ENCODE data around the gene NTNG2.

NTNG2 gene

DNA sequence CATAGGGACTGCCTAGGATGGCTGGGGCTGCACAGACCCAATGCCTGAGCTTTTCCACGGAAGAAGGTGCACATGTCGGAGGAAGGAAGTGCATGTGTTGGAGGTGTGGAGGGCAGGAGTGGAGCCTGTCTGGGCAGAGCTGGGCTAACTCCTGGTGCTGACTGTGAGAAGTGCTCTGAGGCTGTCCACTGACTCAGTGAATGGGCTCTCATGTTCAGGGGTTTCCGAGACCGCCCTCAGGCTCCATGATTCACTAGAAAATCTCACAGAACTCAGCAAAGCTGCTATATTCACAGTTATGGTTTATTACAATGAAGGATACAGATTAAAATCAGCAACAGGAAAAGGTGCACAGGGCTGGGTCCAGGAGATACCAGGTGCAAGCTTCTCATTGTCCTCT lies 37.2 kb downstream of the NTNG2 start:
- Histone ChIP-seq H3K4me1 (ENCODE audit: control insufficient read depth in 1 of 2, insufficient read depth in 2 of 2, low read length in 2 of 2) (no peaks in the 10 kb centered on the region), H3K36me3 (ENCODE audit: control insufficient read depth in 1 of 2, insufficient read depth in 2 of 2, low read length in 2 of 2) (no peaks in the 10 kb centered on the region), H3K27ac (ENCODE audit: low read depth, low read length) (no peak overlapping the region), H3K9me3 (ENCODE audit: control insufficient read depth in 1 of 2, low read length in 2 of 2) (no peaks in the 10 kb centered on the region), H3K4me3 (ENCODE audit: low read depth in 1 of 2, low read length in 2 of 2) (no peak overlapping the region), H3K9ac (ENCODE audit: low read depth in 1 of 2, low read length in 2 of 2) (no peak overlapping the region), H3K27me3 (ENCODE audit: control insufficient read depth in 1 of 2, insufficient read depth in 2 of 2, low read length in 2 of 2) (peaks cover 4 to 5% of the 10 kb centered on the region in 2 donors)

DNA sequence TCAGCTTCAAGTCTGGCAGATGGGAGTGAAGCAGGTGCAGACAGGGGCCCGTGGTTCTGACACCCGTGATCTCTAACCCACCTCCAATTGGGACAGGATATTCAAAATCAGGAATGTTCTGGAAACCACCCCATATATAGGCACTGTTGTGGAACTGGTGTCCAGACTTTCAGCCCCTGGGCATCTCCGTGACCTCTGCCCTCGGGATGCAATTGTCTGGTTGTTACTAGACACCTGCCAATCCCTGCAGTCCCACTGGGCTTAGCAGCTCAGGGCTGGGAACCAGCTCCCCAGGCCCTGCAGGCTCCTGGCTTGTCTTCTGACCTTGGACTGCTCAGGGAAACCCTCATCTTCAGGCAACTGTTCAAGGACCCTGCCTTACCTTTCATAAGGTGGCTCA lies 38.8 kb downstream of the NTNG2 start:
- Histone ChIP-seq H3K9ac (ENCODE audit: low read depth in 1 of 2, low read length in 2 of 2) (no peak overlapping the region), H3K4me1 (ENCODE audit: control insufficient read depth in 1 of 2, insufficient read depth in 2 of 2, low read length in 2 of 2) (no peaks in the 10 kb centered on the region), H3K9me3 (ENCODE audit: control insufficient read depth in 1 of 2, low read length in 2 of 2) (no peaks in the 10 kb centered on the region), H3K36me3 (ENCODE audit: control insufficient read depth in 1 of 2, insufficient read depth in 2 of 2, low read length in 2 of 2) (no peaks in the 10 kb centered on the region), H3K27me3 (ENCODE audit: control insufficient read depth in 1 of 2, insufficient read depth in 2 of 2, low read length in 2 of 2) (peaks cover 4 to 5% of the 10 kb centered on the region in 2 donors), H3K27ac (ENCODE audit: low read depth, low read length) (no peak overlapping the region), H3K4me3 (ENCODE audit: low read depth in 1 of 2, low read length in 2 of 2) (no peak overlapping the region)

DNA sequence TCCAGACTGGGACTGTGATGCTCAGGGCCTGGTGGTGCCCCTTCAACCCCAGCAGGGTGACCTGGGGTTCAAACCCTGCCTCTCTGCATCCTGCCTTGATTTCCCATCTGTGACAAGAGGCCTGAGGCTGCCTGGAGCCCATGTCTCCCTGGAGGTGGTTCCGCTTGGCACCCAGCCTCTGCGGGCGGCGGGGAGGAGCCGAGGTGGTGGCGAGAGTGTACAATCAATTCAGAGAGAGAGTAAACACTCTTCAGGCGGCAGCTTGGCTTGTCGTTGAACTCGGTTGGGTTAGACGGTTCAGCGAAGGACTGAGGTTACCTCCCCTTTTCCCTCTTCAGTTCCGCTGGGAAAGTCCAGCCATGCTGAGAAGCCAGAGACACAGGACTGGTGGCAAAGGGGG lies 39.3 kb downstream of the NTNG2 start:
- Histone ChIP-seq H3K36me3 (ENCODE audit: control insufficient read depth in 1 of 2, insufficient read depth in 2 of 2, low read length in 2 of 2) (no peaks in the 10 kb centered on the region), H3K27ac (ENCODE audit: low read depth, low read length) (no peak overlapping the region), H3K4me1 (ENCODE audit: control insufficient read depth in 1 of 2, insufficient read depth in 2 of 2, low read length in 2 of 2) (no peaks in the 10 kb centered on the region), H3K4me3 (ENCODE audit: low read depth in 1 of 2, low read length in 2 of 2) (no peak overlapping the region), H3K9ac (ENCODE audit: low read depth in 1 of 2, low read length in 2 of 2) (no peak overlapping the region), H3K9me3 (ENCODE audit: control insufficient read depth in 1 of 2, low read length in 2 of 2) (no peaks in the 10 kb centered on the region), H3K27me3 (ENCODE audit: control insufficient read depth in 1 of 2, insufficient read depth in 2 of 2, low read length in 2 of 2) (peaks cover 4 to 5% of the 10 kb centered on the region in 2 donors)

DNA sequence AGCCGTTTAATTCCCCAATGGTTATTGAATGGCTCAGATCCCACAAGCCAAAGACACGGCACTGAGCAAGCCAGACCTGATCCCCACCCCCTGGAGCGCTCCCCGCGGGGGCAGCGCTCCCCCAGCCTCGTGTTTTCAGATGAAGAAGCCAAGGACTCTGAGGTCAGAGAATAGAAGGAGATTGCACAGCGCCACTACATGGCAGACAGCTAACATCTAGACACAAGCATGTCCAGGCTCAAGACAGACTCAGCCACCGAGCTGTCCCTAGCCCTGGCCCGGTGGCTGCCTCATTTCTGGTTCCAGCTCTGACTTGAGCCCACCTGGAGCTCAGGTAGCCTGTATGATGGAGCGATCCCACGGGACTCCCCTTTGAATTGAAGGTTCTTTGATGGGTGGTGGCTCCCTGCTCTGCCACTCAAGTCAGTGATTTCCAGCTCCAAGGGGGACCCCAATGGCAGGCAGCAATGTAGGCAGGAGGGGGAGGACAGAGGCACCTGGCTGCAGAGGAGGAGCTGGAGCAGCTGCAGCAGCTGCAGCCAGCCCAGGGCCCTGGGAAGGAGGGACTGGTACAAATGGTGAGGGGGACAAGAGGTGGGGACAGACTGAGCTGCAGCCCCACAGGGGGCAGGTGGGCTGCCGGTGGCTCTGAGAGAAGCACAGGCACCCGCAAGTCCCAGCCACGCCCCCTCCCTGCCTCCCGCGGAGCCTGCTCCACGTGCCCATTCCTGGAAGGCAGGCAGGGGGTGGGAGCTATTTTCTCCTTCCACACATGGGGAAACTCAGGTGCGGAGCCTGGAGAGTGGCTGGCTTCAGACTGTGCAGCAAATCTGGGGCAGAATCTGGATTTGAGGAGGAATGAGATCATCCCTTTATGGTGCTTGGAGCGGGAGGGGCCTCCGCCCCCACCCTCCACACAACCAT lies 40.2 kb downstream of the NTNG2 start:
- Histone ChIP-seq H3K27ac (ENCODE audit: low read depth, low read length) (no peak overlapping the region), H3K36me3 (ENCODE audit: control insufficient read depth in 1 of 2, insufficient read depth in 2 of 2, low read length in 2 of 2) (no peaks in the 10 kb centered on the region), H3K9ac (ENCODE audit: low read depth in 1 of 2, low read length in 2 of 2) (no peak overlapping the region), H3K4me3 (ENCODE audit: low read depth in 1 of 2, low read length in 2 of 2) (no peak overlapping the region), H3K9me3 (ENCODE audit: control insufficient read depth in 1 of 2, low read length in 2 of 2) (no peaks in the 10 kb centered on the region), H3K4me1 (ENCODE audit: control insufficient read depth in 1 of 2, insufficient read depth in 2 of 2, low read length in 2 of 2) (no peaks in the 10 kb centered on the region), H3K27me3 (ENCODE audit: control insufficient read depth in 1 of 2, insufficient read depth in 2 of 2, low read length in 2 of 2) (peaks cover 4 to 5% of the 10 kb centered on the region in 2 donors)

DNA sequence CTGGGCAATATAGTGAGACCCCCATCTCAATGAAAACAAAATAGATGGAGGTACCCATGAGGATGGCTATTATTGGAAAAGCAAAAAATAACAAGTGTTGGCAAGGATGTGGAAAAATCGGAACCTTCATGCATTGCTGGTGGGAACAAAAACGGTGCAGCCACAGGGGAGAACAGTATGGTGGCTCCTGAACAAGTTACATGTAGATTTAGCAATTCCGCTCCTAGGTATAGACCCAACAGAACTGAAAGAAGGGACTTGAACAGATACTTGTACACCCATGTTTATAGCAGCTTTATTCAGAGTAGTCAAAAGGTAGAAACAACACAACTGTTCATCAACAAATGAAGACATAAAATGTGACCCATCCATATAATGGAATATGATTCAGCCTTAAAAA lies 43.0 kb downstream of the NTNG2 start:
- H3K27ac ChIP-seq (ENCODE audit: low read depth, low read length), result no peak overlapping the region
- H3K27me3 ChIP-seq (ENCODE audit: control insufficient read depth in 1 of 2, insufficient read depth in 2 of 2, low read length in 2 of 2), result peaks cover 4 to 5% of the 10 kb centered on the region in 2 donors
- no peaks in the 10 kb centered on the region for H3K36me3 ChIP-seq (ENCODE audit: control insufficient read depth in 1 of 2, insufficient read depth in 2 of 2, low read length in 2 of 2)

DNA sequence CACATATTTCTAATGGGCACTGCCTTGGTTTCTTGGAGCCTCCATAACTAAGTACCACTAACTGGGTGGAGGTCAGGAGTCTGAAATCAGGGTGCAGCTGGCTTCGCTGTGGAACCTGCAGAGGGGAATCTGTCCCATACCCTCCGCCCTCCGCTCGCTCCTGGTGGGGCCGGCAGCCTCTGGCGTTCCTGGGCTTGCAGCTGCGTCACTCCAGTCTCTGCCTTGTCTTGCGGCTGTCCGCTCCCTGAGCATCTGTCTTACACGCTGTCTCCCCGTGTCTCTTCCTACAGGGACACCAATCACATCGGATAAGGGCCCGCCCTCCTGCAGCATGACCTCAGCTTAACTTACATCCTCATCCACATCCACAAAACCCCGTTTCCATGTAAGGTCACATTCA lies 45.4 kb downstream of the NTNG2 start:
- Histone ChIP-seq H3K4me1 (ENCODE audit: control insufficient read depth in 1 of 2, insufficient read depth in 2 of 2, low read length in 2 of 2) (no peaks in the 10 kb centered on the region), H3K9ac (ENCODE audit: low read depth in 1 of 2, low read length in 2 of 2) (no peak overlapping the region), H3K27me3 (ENCODE audit: control insufficient read depth in 1 of 2, insufficient read depth in 2 of 2, low read length in 2 of 2) (peaks cover 4 to 5% of the 10 kb centered on the region in 2 donors), H3K9me3 (ENCODE audit: control insufficient read depth in 1 of 2, low read length in 2 of 2) (no peaks in the 10 kb centered on the region), H3K27ac (ENCODE audit: low read depth, low read length) (no peak overlapping the region), H3K4me3 (ENCODE audit: low read depth in 1 of 2, low read length in 2 of 2) (no peak overlapping the region), H3K36me3 (ENCODE audit: control insufficient read depth in 1 of 2, insufficient read depth in 2 of 2, low read length in 2 of 2) (no peaks in the 10 kb centered on the region)

More for the DNA sequence above, 43.0 kb downstream of the NTNG2 start:
- Histone ChIP-seq H3K4me1 (ENCODE audit: control insufficient read depth in 1 of 2, insufficient read depth in 2 of 2, low read length in 2 of 2) (no peaks in the 10 kb centered on the region), H3K4me3 (ENCODE audit: low read depth in 1 of 2, low read length in 2 of 2) (no peak overlapping the region), H3K9me3 (ENCODE audit: control insufficient read depth in 1 of 2, low read length in 2 of 2) (no peaks in the 10 kb centered on the region), H3K9ac (ENCODE audit: low read depth in 1 of 2, low read length in 2 of 2) (no peak overlapping the region)

DNA sequence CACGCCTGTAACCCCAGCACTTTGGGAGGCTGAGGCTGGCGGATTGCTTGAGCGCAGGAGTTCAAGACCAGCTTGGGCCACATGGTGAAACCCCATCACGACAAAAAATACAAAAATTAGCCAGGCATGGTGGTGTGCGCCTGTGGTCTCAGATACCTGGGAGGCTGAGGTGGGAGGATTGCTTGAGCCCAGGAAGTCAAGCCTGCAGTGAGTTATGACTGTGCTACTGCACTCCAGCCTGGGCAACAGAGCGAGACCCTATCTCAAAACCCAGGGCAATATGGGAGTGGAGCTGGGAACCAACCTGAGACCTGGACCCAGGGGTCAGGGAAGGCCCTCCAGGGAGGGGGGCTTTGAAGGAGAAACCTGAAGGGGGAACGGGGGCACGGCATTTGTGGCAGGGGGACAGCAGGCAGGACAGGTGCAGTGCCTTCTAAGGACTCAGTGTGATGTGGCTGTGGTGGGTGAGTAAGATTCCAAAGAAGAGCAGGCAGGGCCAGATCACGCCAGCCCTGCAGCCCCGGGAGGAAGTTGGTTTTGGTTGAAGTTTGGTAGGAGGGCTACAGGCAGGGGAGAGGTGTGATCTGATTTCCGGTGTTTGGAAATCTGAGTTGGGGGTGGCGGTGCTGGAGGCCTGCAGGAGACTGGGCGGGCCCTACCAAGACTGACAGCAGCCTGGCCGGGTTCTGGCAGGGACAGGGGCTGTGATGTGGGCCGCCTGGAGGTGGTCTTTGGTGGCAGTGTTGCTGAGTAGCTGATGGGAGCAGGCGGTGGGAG lies 46.2 kb downstream of the NTNG2 start:
- Histone ChIP-seq H3K27me3 (ENCODE audit: control insufficient read depth in 1 of 2, insufficient read depth in 2 of 2, low read length in 2 of 2) (peaks cover 0 to under 1% of the 10 kb centered on the region in 2 donors), H3K9me3 (ENCODE audit: control insufficient read depth in 1 of 2, low read length in 2 of 2) (no peaks in the 10 kb centered on the region), H3K27ac (ENCODE audit: low read depth, low read length) (no peak overlapping the region), H3K9ac (ENCODE audit: low read depth in 1 of 2, low read length in 2 of 2) (no peak overlapping the region), H3K4me3 (ENCODE audit: low read depth in 1 of 2, low read length in 2 of 2) (no peak overlapping the region), H3K36me3 (ENCODE audit: control insufficient read depth in 1 of 2, insufficient read depth in 2 of 2, low read length in 2 of 2) (no peaks in the 10 kb centered on the region), H3K4me1 (ENCODE audit: control insufficient read depth in 1 of 2, insufficient read depth in 2 of 2, low read length in 2 of 2) (no peaks in the 10 kb centered on the region)

DNA sequence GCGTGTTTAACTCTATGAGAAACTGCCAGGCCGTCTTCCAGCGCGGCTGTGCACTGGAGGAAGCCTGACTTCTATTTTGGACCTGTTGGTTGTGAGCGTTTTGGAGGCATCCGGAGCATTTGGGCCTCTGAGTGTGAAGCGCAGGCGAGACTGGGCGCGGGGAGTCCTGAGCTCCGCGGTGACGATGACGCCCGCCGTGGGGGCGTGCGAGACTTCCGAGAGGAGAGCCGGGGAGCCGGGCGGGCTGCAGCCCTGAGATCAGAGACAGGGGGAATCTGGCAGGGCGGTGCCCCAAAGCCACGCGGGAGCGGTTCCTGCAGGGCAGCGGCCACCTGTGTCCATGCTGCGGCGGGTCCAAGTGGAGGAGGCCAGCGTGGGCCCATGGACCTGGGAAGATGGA lies 47.4 kb downstream of the NTNG2 start:
- Histone ChIP-seq H3K4me3 (ENCODE audit: low read depth in 1 of 2, low read length in 2 of 2) (no peak overlapping the region), H3K9me3 (ENCODE audit: control insufficient read depth in 1 of 2, low read length in 2 of 2) (no peaks in the 10 kb centered on the region), H3K36me3 (ENCODE audit: control insufficient read depth in 1 of 2, insufficient read depth in 2 of 2, low read length in 2 of 2) (no peaks in the 10 kb centered on the region), H3K27me3 (ENCODE audit: control insufficient read depth in 1 of 2, insufficient read depth in 2 of 2, low read length in 2 of 2) (no peaks in the 10 kb centered on the region), H3K4me1 (ENCODE audit: control insufficient read depth in 1 of 2, insufficient read depth in 2 of 2, low read length in 2 of 2) (no peaks in the 10 kb centered on the region), H3K27ac (ENCODE audit: low read depth, low read length) (no peak overlapping the region), H3K9ac (ENCODE audit: low read depth in 1 of 2, low read length in 2 of 2) (no peak overlapping the region)

DNA sequence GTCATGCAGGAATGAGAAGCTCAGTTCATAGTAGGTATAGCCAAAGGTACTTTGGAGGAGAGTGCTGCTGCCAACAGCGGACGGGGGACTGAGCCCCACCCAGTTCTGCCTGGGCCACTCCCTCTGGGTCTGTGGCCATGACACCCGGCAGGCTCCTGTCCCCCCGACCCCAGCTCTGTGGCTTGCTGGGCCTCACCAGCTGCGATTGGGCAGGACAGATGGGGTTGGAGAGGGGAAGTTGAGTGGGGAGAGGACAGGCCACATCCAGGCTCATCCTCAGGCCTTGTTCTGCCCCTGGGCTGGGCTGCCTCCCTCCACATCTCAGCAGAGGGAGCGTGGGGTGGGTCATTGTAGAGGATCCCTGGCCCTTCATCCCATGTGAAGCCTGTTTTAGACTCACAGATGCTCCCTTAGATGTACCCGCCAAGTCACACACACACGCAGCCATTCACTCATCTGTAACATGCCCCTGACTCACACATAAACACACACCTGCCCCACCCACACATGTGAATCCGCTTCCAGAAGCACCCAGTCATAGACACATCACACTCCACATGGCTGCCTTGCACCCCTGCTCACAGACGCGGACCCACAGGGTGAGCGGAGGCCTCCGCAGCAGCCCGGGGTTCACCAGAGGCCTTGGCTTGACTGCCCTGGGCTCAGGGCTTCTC lies 48.8 kb downstream of the NTNG2 start:
- Histone ChIP-seq H3K27ac (ENCODE audit: low read depth, low read length) (no peak overlapping the region), H3K4me3 (ENCODE audit: low read depth in 1 of 2, low read length in 2 of 2) (no peak overlapping the region)

DNA sequence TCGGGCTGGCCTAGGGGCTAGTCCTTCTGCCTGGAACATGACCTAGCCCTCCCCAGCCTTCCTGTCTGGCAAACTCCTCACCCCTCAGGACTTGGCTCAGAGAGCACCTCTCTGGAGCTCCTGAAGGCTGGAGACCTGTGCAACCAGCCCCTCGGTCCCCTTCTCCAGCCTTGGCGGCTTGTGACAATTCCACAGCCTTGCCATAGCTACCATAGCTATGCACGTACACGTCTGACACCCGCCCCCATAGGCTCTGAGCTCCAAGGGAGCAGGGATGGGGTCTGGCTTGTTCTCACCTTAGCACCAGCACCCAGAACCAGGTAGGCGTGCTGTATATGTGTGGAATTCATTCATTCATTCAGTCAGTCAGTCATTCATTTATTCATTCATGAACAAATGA lies 49.7 kb downstream of the NTNG2 start:
- no peak overlapping the region for H3K9ac ChIP-seq (ENCODE audit: low read depth in 1 of 2, low read length in 2 of 2)
- no peak overlapping the region for H3K4me3 ChIP-seq (ENCODE audit: low read depth in 1 of 2, low read length in 2 of 2)
- H3K27ac ChIP-seq (ENCODE audit: low read depth, low read length), result no peak overlapping the region
- H3K4me1 ChIP-seq (ENCODE audit: control insufficient read depth in 1 of 2, insufficient read depth in 2 of 2, low read length in 2 of 2), result no peaks in the 10 kb centered on the region
- H3K27me3 ChIP-seq (ENCODE audit: control insufficient read depth in 1 of 2, insufficient read depth in 2 of 2, low read length in 2 of 2), result no peaks in the 10 kb centered on the region
- no peaks in the 10 kb centered on the region for H3K36me3 ChIP-seq (ENCODE audit: control insufficient read depth in 1 of 2, insufficient read depth in 2 of 2, low read length in 2 of 2)
- no peaks in the 10 kb centered on the region for H3K9me3 ChIP-seq (ENCODE audit: control insufficient read depth in 1 of 2, low read length in 2 of 2)

More for the DNA sequence above, 48.8 kb downstream of the NTNG2 start:
- no peaks in the 10 kb centered on the region for H3K4me1 ChIP-seq (ENCODE audit: control insufficient read depth in 1 of 2, insufficient read depth in 2 of 2, low read length in 2 of 2)
- H3K36me3 ChIP-seq (ENCODE audit: control insufficient read depth in 1 of 2, insufficient read depth in 2 of 2, low read length in 2 of 2), result no peaks in the 10 kb centered on the region
- no peak overlapping the region for H3K9ac ChIP-seq (ENCODE audit: low read depth in 1 of 2, low read length in 2 of 2)
- H3K27me3 ChIP-seq (ENCODE audit: control insufficient read depth in 1 of 2, insufficient read depth in 2 of 2, low read length in 2 of 2), result no peaks in the 10 kb centered on the region
- no peaks in the 10 kb centered on the region for H3K9me3 ChIP-seq (ENCODE audit: control insufficient read depth in 1 of 2, low read length in 2 of 2)
